Urothelium cell line (cell line): ENCODE data around the gene MICAL2.

Experiments
- DNase-seq: peaks from one replicate; pipeline ENCODE4 v3.0.0; 2011; ENCODE audit warnings: low spot score, mixed read lengths
- FAIRE-seq: peaks from 2 replicates; lab custom pipeline; 2011; peaks lifted over from hg19 to GRCh38; lab: Jason Lieb, UNC

Gene MICAL2

DNA sequence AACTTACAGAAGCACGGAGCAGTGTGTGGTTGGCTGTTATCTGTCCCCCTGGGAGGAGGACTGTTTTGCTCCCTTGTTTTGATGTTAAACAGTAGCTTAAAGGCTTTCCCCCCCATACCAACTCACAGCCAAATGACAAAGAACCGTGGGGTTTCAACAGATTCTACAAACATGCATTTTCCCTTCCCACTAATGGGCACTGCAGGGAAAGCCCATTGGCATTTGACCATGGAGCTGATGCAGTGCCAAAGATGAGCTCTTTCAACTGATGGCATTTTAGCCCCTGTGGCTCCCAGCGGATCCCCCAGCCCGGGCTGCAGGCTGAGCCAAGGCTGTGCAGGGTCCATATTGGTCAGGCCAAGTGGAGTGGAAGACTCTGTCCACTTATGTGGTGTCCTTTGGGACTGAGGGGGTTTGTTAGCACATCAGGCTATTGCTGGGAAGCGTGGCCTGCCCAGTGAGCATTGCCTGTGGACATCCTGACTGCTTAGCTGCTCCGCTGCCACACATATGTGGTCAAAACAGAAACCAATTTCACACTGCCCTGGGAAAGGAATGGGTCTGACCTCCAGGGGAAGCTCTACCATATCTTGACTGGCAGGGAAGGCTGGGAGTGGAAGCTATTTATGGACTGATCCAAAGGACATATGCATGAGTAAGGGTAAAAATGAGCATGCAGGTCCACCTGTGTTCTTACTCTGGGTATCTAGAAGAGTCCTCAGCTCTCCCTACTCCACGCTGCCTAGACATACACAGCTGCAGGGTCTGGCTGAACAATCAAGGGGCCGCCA is 150.5 kb downstream of the MICAL2 start:
- no peak for FAIRE-seq
- DNase-seq: no peak

DNA sequence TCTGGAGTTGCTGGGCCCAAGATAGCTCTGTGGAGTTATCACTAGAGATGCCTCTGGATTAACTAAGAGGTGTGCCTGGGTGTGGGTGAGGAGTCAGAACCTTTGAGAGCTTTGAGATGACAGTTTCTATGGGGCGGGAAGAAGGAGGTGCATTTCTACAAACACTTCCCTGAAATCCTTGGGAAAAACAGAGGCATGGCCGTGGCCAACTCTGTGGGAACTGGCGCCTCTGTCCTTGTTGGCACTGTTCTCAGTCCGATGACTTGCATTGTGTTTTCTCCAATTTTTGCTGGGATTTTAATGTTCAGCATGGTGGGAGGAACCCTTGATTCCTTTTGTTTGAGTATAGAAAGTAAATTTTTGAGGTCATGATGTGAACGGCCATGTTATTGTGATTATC is 151.2 kb downstream of the MICAL2 start:
- FAIRE-seq: no peak
- no peak for DNase-seq

DNA sequence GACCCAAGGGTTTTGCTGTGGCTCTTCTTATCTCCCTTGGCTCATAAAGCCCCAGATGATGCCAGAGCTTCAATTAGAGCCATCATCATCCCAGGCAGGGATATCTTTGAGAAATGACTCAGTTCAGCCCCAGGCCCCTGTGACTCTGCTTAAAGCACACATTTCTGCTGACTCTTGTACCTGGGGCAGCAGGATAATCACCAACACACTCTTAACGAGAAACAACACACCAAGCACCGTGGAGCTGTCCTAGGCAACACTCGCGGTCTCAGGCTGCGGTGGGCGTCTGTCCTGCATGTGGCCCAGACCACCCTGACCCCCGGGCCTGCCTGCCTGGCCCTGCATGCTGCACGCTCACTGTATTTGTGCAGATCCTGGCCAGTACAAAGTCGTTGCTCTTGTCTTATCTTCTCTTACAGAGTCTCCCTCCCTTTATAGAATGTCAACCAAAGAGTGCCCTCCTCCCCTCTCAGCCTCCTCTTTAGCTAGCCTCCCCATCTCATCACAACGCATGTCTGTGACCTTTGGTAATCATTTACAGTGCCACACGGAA is 152.8 kb downstream of the MICAL2 start:
- no peak for FAIRE-seq

DNA sequence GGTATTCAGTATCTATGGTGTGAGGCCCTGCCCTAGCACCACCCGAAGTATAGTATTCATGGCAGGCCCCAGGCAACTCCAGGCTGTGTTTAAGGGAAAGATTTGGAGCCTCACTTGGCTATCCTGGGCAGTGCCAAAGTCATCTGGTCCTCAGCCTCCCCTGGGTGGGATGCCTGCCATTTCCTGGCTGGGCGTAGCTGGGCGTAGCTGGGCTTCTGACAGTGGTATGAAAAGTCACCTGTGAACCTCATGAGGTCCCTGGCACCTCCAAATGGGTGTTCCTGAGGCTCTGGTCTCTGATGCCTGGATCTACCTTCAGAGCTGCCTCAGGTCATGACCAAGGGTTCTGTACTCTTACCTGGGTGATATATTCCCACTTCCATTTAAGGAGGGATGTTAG is 154.0 kb downstream of the MICAL2 start:
- DNase-seq (no peak), FAIRE-seq (no peak)

More for the DNA sequence above, 152.8 kb downstream of the MICAL2 start:
- no peak for DNase-seq

DNA sequence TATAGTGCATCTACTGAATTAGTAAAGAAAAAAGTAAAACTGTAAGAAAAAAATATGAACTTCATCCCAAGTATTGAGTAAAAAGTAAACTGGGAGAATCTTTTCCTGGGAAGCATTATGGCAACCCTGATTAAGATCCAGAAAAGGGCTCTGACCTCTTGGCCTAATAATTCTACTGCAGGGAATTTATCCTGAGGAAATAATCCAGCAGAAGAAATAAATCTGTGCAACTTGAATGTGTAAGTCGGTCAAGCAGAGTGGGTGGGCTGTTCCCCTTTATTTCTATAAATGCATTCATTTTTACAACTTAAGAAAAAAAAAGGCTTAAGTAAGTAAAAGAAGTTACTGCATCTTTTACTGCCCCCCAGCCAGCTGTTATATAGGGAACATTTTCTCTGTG is 155.7 kb downstream of the MICAL2 start:
- DNase-seq: no peak
- FAIRE-seq: no peak

DNA sequence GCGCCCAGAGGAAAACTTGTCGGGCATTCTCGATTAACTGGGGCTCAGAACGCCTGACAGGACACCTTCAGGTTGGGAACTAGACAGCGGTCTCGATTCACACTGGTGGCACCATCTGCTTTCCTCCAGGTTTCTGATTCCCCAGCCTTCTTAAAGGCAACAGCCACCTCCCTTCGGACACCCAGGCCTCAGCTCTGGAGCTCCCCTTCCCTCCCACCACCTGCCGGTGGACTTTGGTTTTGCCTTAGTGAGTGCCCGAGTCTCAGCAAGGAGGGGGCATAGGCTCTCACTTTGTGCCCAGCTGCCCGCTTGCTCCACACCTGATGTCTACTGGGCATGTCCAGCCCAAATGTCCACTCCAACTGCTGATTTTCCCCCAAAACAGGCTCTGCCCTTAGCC is 156.6 kb downstream of the MICAL2 start:
- DNase-seq: no peak
- no peak for FAIRE-seq

DNA sequence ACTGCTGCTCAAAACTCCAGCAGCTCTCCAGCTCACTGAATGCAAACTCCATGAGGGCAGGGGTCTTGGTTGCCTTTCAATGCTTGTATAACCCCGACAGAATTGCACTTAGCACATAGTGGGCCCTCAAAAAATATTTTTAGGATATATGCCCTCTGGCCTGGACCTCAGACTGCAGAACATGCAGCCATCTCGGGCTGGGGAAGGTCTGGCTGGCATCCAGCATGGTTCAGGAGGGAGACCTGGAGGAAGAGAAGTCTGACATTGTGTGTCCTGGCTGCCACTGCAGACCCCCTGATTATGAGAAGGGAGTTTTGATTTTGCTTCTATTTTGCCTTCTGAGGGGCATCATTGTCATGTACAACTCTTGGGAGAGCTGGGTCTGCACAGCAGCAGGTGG is 157.5 kb downstream of the MICAL2 start:
- no peak for DNase-seq
- FAIRE-seq: no peak

DNA sequence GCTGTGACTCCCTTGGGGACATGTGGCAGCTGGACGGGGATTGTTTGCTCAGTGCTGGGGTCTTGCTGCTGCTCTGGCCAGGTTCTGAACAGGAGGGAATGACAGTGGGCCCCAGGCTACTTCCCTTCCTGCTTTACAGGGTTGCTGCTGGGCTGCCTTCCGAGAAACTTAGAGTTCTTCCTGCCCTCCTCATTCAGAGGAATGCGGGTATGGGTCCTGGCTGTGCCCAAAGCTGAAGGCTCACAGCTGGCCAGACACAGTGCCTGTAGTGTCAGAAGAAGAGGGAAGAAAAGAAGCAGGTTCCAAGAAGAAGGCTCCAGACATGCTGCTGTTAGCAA is 158.7 kb downstream of the MICAL2 start:
- DNase-seq: peak; percentile 79
- FAIRE-seq: no peak

DNA sequence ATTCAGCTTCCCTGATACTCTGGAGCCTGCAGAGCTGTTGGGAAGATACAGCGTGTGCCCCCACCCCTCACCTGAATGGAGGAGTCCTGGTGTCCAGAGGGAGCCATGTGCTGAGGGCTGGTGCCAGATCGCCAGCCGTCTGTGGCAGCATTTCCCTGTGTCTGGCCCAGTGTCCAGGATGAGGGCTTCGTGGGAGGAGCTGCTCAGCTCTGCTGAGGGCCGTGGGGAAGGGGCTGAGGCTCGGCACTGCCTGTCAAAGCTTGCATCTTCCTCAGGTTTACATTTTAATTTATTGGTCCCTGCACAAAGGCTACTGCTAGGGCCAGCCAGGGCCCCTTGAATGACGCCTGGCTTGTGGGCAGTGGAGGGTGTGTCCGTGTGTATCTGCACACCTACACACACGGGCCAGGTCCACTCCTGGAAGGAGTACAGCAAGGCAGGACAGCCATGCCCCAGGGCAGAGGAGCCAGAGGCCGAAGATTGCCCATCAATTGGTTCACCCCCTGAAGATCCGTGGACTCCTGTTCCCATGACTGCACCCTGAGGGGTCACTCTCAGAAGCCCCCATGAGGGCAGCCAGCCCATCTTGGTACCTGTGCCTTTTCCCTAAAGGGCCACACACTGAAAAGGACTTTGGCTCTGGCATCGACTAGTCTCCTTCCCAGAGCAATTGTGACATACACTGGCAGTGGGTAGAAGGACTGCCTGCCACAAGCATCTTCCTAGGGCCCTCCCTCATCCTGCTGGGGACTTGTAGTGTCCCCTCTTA is 159.2 kb downstream of the MICAL2 start:
- DNase-seq (no peak), FAIRE-seq (no peak)

DNA sequence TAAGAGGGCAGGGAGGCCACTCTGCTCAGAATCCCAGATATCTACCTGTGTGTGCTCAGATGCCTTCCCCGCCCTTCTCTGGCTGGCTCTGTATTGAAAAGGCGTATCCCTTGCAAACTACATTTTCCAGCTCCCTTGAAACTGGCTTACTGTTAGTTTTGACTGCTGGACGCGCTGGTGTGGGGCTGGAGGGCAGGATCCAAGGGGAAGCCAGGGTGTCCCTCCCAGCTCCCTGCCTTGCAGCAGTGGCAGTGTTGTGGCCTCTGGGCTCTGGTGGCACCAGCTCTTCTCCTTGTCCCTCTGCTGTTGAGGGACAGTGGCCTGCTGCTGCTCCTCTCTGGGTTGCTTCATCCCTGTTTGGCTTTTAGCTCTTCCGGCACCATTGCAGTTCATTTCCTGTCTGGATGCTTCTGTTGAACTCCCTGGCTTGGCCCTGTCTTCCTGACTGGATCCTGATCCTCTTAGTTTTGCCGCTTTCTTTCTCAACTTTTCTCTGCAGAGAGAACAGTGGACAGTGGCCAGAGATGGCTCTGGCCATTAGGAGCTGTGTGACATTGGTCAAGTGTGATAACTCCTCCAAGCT is 159.9 kb downstream of the MICAL2 start:
- FAIRE-seq: no peak
- no peak for DNase-seq

DNA sequence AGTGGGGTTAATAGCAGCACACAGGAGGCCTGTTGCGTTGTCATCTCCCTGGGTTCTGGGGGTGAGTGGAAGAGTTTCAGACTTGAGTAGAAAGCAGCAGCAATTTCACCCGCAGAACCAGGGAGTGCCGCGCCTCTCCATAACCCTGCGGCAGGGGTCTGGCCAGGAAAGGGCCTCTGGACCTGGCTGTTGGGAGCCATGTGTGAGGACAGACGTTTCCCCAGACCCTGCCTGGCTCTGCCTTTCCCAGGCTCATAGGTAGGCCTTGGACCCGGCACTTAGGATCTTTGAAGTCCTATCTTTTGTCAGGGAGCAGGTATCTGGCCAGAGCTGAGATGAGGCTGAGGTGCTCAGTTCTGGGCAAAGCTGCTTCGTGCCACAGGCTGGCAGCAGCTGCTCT is 160.4 kb downstream of the MICAL2 start:
- FAIRE-seq: no peak
- no peak for DNase-seq

DNA sequence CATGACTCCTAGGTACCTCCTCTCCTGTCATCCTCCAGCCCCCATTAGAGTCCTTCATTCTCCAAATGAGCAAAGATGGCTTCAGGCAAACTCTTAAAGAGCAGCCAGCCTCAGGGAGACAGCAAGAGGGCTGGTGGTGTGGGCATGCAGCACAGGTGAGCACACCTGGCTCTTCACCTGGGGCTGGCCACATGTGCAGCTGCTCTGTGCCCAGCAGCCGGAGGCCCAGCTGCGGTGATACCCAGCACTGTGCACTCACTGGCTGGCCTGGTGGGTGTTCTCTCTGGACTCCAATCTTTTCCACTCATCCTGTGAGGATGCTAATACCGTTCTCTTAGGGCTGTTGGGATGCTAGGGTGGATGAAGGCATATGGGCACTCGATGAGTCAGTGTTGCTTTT is 160.9 kb downstream of the MICAL2 start:
- FAIRE-seq: no peak
- no peak for DNase-seq

DNA sequence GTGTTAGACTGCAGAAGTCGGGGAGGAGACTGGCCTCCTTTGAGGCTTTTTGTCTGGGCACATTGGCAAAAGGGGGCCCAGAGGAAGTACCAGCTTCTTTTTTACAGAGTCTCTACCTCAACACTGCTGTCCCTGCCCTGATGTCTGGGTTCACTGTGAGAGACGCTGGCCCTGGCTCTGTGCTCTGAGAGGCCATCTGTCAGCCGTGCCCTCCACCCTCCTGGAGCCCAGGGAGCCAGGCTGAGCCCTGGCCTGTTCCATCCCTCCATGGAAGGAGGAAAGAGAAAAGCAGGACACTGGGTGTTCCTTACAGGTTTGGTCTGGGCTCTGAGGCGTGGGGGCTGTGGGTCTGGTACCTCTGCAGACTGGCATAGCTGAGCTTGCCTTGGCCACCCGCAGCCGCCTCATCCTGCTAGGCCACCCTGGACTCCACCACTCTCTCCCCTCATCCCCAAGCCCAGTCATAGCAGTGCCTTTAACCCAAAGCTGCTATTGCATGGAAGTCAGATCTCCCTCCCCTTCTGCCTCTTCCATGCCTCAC is 161.5 kb downstream of the MICAL2 start:
- FAIRE-seq (peak; percentile 9), DNase-seq (no peak)

DNA sequence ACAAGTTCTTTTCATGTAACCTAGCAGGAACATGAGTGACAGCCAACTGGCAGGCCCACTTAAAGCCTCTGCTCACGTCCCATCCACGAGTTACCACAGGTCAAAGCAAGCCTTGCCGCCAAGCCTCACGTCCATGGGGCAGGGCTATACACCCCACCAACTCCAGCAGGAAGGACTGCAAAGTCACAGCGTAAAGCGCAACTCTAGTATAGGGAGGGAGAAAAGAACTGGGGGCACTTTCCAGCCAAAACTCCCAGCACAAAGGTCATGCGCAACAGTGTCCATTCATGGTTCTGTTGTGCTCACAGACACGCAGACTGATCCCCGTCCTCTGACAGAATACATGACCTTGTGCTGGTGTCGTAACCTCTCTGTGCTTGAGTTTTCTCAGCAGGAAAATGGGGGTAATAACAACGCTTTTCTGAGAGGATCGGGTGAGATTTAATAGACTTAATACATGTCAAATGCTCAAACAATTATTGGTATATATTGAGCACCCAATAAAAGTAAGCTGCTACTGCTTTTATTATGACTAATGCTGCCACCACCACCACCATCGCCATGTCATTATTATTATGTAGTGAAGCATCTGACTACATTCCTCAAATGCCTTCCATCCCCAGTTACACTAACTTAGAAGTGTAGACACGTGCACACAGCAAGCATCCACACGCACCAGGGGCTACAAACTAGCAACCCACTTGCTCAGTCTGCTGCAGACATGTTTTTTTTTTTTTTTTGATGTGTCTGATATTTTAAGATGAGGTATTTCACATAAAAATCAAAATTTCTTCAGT is 162.6 kb downstream of the MICAL2 start:
- FAIRE-seq (peak; percentile 42), DNase-seq (peak; percentile 51)

DNA sequence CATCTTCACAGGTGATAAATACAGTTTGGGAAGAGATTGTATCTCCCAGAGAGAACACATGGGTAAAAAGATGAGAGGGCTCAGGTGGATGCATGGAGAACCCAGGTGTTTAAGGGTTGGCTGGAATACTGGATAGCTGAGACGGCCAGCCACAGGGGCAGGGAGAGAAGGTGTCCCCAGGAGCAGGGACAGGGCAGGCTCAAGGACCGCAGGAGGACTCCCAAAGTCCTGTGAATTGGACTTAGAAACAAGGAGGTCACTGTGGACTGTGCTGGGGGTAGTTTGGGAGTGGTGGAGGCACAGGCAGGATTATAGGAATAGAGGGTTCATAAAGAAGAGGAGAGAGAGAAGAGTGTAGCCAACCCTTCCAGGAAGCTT is 163.2 kb downstream of the MICAL2 start:
- no peak for DNase-seq
- no peak for FAIRE-seq

DNA sequence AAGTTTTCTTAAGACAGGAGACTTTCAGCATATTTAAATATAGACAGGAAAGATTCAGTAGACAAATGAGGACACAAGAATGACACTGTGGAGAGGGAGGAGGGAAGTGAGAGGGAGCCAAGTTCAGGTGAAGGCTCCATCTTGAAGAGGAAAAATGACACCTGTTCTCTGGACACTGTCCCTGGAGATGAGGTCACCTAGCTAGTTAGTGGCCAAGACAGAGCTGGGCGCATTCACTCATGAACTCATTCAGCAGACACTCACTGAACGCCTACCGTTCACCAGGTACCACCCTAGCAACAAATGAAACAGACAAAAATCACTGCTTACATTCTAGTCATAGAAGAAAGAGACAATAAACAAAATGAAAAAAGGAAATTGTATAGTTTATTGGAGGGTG is 163.7 kb downstream of the MICAL2 start:
- no peak for FAIRE-seq
- DNase-seq: no peak

DNA sequence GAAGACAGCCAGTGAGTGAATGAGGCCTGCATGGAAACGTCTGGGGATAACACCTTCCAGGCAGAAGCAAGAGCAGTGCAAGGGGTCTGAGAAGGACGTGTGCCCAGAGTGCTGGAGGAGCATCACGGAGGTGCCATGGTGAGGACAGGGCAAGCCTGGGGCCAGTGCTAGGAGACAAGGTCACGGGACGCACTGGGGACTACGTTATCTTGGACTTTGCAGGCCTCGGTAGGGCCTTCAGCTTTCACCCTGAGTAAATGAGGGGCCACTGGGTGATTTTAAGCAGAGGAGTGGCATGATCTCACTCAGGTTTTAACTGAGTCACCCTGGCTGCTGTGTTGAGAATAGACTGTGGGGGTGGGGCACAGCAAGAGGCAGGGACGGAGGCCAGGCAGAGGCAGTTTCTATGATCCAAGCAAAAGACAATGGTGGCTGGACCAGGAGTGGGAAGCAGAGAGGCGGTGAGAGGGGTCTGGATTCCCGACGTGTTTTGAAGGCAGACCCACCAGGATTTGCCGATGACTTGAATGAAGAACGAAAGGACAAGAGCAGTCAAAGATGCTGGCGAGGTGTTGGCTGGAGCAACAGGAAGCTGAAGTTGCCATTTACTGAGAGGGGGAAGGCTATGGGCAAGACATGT is 164.3 kb downstream of the MICAL2 start:
- DNase-seq (peak; percentile 25), FAIRE-seq (no peak)

DNA sequence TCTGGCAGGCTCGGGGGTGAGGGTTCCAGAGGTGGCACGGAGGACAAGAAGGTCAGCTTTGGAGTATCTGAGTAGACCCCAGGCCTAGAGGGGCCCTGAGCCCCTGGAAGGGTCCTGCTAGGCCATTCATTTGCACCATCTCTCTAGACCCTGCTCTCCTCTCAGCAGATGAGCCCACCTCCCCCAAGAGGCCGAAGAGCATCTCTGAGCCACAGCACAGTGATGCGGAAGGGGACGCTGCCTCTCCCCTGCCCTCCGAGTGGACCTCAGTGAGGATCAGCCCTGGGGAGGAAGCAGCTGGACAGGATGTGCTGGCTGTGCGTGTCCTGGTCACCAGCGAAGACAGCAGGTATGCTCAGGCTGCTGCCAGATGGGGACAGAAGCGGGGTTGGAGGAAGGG is 165.4 kb downstream of the MICAL2 start:
- FAIRE-seq (no peak), DNase-seq (no peak)

DNA sequence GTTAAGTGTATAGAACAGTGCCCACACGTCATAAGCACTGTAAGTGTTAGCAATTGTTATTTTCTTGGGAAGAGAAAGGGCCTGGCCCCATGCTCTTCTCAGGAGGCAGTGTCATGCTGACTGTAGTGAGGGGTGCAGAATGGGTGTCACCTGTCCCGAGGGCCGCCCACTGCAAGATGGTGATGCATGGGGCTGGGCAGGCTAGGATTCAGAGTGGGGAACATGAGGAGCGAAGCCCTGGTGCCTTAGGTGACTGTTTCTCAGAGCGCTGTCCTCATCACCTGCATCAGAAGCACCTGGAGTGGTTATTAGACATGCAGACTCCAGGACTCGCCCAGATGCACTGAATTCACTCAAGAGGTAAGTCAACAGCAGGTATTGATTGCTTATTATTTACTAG is 166.0 kb downstream of the MICAL2 start:
- DNase-seq (no peak), FAIRE-seq (no peak)

DNA sequence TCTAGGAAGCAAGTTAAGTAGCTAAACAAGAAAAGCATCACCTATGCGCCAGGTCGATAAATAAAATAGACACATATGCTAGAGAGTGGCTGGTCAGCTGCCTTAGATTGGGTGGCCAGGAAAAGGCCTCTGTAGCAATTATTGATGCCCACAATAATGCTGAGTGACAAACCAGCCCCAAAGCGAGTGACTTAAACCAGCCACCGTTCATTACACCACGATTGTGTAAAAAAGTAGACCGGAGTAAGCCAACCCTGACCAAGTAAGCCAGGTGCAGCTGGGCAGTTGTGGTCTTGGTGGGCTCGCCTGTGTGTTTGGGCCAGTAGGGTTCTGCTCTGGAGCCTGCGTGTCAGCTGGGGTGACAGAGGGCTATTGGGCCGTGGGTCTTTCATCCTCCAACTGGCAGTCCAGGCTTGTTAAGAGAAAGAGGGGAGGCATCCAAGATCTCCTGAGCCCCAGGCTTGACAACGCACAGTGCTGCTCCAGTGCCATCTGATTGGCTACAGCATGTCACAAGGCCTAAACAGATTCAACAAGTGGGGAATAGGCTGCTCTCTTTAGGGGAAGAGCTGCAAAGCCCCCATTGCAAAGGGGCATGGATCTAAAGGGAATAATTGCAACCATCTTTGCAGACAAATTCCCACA is 166.6 kb downstream of the MICAL2 start:
- FAIRE-seq (no peak), DNase-seq (no peak)
